Ishikawa (cell line): ENCODE results near the gene CEP128.
A peak's percentile ranks its signal among the peaks of the same experiment; 100 is the strongest.

Experiments used
- CEBPB ChIP-seq: IDR thresholded peaks from 2 replicates; pipeline ENCODE4 v1.6.1; 2012
- CREB1 ChIP-seq: IDR thresholded peaks from 2 replicates; pipeline ENCODE4 v1.6.1; 2012; ENCODE audit warnings: low read depth
- EGR1 ChIP-seq: IDR thresholded peaks from 2 replicates; pipeline ENCODE4 v1.6.1; 2012
- EP300 ChIP-seq: IDR thresholded peaks from 2 replicates; pipeline ENCODE4 v1.6.1; 2012; ENCODE audit warnings: borderline replicate concordance
- FOXM1 ChIP-seq: IDR thresholded peaks from 2 replicates; pipeline ENCODE4 v1.6.1; 2012; ENCODE audit warnings: low read depth, borderline replicate concordance
- MAX ChIP-seq: IDR thresholded peaks from 2 replicates; pipeline ENCODE4 v1.6.1; 2012
- NFIC ChIP-seq: IDR thresholded peaks from 2 replicates; pipeline ENCODE4 v1.6.1; 2012
- RAD21 ChIP-seq: IDR thresholded peaks from 2 replicates; pipeline ENCODE4 v1.6.1; 2012; ENCODE audit warnings: low read depth
- REST ChIP-seq: IDR thresholded peaks from 2 replicates; pipeline ENCODE4 v1.6.1; 2012; ENCODE audit warnings: low read depth, mild to moderate bottlenecking
- TAF1 ChIP-seq: IDR thresholded peaks from 2 replicates; pipeline ENCODE4 v1.6.1; 2012; ENCODE audit warnings: low read depth, mild to moderate bottlenecking
- TCF12 ChIP-seq: IDR thresholded peaks from 2 replicates; pipeline ENCODE4 v1.6.1; 2012; ENCODE audit warnings: low read depth
- TEAD4 ChIP-seq: IDR thresholded peaks from 2 replicates; pipeline ENCODE4 v1.6.1; 2012
- USF1 ChIP-seq: IDR thresholded peaks from 2 replicates; pipeline ENCODE4 v1.6.1; 2012
- YY1 ChIP-seq: IDR thresholded peaks from 2 replicates; pipeline ENCODE4 v1.6.1; 2012; ENCODE audit warnings: low read depth
- ZBTB7A ChIP-seq: IDR thresholded peaks from 2 replicates; pipeline ENCODE4 v1.6.1; 2012; ENCODE audit warnings: low read depth

Gene CEP128

GRCh38 chr14:80977221-80977620, 35.7 kb upstream of the CEP128 start:
- TF ChIP-seq TEAD4 (no peak), USF1 (no peak), FOXM1 (no peak), YY1 (no peak), CEBPB (no peak), ZBTB7A (no peak), EGR1 (no peak), EP300 (no peak), TAF1 (no peak), TCF12 (no peak), CREB1 (no peak), MAX (no peak), NFIC (no peak), RAD21 (no peak), REST (no peak)

- TF ChIP-seq RAD21 = no peak
- TF ChIP-seq MAX = no peak
- TF ChIP-seq ZBTB7A = no peak
- TF ChIP-seq CREB1 = no peak
- TF ChIP-seq YY1 = no peak
- TF ChIP-seq CEBPB = no peak
- TF ChIP-seq FOXM1 = no peak
- no peak for TF ChIP-seq USF1
- TF ChIP-seq TAF1 = no peak
- no peak for TF ChIP-seq EGR1
- no peak for TF ChIP-seq EP300
- no peak for TF ChIP-seq REST
- TF ChIP-seq NFIC = no peak
- TF ChIP-seq TEAD4 = no peak
- TF ChIP-seq TCF12 = no peak
Measured at GRCh38 chr14:80974679-80975078, 33.1 kb upstream of the CEP128 start.

GRCh38 chr14:80973931-80974641, 32.5 kb upstream of the CEP128 start:
- peak; percentile 81 for TF ChIP-seq TCF12
- no peak for TF ChIP-seq REST
- TF ChIP-seq NFIC = peak; percentile 92
- peak; percentile 83 for TF ChIP-seq CEBPB
- TF ChIP-seq EP300 = peak; percentile 46; the same call in 1 of the 2 replicates
- peak; percentile 77 for TF ChIP-seq TEAD4
- TF ChIP-seq YY1 = no peak

- TF ChIP-seq TEAD4 = no peak
- no peak for TF ChIP-seq MAX
- TF ChIP-seq EGR1 = no peak
- no peak for TF ChIP-seq EP300
- TF ChIP-seq YY1 = no peak
- no peak for TF ChIP-seq CREB1
- no peak for TF ChIP-seq TAF1
- TF ChIP-seq FOXM1 = no peak
- no peak for TF ChIP-seq REST
- no peak for TF ChIP-seq ZBTB7A
- TF ChIP-seq RAD21 = no peak
- TF ChIP-seq USF1 = no peak
- no peak for TF ChIP-seq TCF12
- TF ChIP-seq NFIC = no peak
- no peak for TF ChIP-seq CEBPB
Measured at GRCh38 chr14:80965037-80965436, 23.5 kb upstream of the CEP128 start.
